HG03342 (cell line): ENCODE results near the gene KIAA0232.
"Not testable (repeated sequence)": the region's sequence is repeated elsewhere in the genome, so short reads cannot be mapped to it uniquely, and the experiment has no call there.

Experiments
- ATAC-seq: cut with Tn5 transposase; IDR thresholded peaks from one replicate; pipeline ENCODE4 v1.9.1; 2021; ENCODE audit warnings: mild to moderate bottlenecking, moderate library complexity; ENCODE audit not compliant: unreplicated experiment

The KIAA0232 gene

DNA sequence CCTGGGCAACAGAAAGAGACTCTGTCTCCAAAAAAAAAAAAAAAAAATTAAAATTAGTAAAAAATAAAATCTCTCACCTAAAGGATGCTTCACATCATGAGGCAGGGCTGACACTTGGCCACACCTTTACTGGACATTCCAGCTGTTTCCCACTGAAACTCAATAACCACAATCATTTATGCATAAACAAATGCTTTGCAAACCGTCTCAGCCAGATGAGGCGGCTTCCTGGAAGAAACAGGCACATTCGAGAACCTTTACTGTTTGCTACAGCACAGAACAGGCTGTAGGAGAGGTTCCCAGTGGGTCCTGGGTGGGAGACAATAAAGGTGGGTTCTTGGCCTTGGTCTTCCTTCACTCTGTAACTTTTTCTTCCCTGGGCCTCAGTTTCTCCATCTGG is 116.2 kb downstream of the KIAA0232 start:
- ATAC-seq: no peak

DNA sequence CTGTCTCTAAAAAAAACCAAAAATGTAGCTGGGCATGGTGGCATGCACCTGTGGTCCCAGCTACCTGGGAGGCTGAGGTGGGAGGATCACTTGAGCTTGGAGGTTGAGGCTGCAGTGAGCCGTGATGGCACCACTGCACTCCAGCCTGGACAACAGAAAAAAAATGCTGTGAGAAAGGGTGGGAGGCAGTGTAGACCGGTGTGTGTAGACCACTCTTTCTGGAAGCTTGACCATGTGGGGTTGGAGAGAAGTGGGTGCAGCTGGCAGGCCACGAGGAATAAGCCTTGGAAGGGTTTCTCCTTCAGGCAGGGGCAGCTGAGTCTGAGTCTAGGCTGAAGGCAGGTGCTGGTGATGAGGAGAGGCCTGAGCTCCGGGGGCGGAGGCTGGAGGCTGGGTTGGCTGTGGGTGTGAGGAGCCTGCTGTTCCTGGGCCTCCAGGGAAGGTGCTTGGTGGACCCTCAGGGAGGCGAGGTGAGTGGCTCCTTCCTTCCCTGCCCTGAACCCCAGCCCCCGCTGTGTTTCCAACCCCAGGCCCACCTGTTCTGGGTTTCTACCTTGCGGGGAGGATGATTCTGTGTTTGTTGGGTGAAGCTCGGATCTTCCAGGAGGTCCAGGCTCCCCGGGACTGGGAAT is 117.8 kb downstream of the KIAA0232 start:
- ATAC-seq: no peak

DNA sequence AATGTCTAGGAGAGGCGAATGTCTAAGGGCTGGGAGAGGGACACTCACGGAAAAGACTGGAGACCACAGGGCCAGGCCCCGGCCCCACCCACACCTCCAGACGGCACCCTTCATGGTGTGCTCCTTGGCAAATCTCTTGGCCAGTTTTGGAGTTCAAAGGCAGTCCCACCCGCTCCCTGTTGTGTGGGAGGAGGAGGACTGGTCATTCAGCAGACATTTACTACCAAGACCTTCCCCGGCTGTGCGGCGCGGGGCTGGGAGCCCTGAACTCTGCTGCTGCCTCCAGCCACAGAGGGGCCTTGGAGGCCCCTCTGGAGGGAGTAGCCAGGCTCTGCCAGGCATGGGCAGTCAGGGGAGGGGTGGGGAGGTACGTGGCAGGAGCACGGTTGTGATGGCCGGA is 118.4 kb downstream of the KIAA0232 start:
- no peak for ATAC-seq

DNA sequence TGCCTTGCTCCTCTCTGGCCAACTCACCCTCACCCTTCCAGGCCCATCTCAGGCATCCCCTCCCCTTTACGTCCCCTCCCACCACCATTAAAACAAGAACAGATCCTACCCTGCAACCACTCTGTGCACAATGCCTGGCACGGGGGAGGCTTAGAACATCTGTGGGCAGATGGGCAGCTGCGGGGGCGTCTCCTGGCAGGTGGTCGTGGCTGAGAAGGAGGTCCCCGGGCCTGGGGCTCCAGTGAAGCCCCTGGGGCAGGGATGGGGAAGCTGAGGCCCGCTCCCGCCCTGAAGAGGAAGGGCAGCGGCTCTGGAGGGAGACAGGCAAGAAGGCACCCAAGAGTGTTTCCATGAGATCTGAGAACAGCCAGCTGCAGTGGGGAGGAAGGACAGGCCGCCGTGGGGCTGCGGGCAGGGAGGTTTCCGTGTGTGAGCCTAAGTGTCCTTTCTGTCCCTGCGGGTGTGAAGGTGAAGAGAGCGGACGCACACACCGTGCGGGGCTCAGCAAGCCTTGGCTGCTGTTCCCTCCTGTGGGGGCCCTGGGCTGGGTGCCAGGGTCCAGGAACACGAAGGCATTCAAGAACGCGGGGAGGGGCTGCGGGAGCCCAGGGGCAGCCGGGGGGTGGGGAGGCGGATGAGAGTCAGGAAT is 119.3 kb downstream of the KIAA0232 start:
- ATAC-seq: no peak

DNA sequence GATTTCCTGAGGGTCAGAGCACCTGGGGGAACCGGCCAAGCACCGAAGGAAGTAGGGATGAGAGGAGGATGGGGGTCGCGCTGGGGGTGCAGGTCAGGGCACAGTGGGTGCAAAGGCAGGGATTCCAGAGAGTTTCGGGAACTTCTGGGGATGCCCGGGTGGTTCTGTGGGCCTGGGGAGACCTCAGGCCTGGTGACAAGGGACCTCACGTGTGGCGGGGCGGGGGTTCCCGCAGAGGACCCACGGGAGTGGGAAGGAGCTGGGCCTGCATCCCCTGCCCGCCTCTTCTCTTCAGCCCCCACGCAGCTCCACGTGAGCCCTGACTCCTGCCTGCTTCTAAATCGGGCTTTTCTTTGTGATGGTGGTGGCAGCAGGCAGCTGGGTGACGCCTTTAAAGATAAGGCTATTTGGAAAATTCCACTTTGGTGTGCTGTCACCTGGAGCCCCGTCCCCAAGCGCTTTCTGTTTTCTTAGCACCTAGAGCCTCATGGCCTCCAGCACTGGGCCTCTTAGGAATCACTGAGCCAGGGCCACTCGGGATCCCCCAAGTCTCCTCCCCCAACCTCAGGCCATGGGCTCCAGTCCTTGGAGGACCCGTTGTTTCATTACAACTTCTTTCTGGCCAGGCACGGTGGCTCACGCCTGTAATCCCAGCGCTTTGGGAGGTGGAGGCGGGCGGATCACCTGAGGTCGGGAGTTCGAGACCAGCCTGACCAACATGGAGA is 120.0 kb downstream of the KIAA0232 start:
- ATAC-seq: no peak

DNA sequence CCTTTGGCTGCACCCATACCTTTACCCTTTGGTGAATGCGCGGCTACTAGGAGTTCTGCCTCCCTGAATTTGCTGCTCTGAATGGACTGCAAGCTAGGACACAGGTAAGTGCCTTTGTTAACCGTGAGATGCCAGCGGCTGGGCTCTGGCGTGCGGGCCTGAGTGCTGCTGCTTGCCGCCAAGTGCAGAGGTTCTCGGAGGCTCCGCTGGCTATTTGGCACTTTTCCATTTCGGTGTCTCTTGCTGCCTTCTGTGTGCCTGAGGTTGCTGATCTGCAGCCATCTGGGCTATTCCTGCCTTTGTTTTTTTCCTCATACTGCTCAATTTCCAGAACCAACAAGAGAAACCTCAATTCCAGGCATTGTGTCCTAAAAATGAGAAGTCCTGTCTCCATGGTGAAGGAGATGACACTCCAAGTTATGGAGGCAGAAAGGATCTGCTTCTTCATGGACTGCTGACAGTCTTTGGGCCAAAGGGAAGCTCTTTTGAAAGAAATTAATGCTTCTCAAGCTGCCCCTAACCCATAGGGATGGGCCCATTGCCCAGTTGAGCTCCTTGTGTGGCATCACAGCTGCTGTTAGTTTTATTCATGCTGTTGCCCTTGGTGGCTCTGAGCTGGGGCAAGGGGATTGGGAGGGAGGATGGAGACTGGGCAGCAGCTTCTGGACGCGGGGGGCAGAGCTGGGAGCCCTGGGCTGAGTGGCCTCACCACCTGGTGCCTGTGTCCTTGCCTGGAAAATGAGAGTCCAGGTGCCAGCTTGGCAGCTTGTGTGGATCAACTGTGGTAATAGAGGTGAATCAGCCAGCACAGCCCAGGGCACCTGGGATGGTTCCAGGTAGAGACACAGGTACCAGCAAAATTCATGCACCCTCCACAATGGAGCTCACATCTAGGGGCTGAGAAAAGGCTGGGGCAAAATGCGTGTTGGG is 123.3 kb downstream of the KIAA0232 start:
- ATAC-seq: no peak

DNA sequence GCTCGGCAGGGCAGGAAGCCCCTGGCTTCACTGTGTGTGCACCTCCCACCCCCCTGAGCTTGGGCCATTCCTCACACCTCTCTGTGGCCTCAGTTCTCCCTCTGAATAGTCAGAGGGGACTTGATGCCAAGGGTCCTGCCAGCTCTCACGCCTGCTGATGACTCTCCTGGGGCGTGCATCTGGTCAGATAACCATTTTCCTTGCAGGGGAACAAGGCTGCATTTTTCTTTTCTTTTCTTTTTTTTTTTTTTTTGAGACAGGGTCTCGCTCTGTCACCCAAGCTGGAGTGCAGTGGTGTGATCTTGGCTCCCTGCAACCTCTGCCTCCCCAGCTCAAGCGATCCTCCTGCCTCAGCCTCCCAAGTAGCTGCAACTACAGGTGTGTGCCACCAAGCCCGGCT is 124.0 kb downstream of the KIAA0232 start:
- not testable (repeated sequence) for ATAC-seq

DNA sequence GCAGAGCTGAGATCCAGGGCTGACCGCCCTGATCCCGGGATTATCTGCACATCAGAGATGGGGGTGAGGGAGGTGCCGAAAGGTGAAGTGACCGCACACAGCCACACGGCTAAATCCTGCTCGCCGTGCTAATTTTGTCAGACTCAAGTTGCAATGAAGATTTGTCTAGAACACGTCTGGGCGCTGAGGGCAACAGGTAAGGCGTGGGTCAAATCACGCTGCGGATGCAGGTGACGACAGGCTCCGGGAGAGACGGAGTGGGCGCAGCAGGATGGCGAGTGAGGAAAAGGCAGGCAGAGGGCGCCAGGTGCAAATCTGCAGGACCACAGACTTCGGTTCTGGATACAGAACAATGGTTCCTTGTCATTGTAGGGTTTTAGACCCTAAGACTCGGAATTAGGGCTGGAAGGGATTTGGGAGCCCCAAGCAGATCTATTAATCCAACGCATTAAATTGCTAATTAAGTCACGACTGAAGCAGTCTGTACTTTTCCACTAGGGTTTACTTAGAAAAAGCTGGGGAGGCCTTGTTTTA is 125.2 kb downstream of the KIAA0232 start:
- no peak for ATAC-seq

DNA sequence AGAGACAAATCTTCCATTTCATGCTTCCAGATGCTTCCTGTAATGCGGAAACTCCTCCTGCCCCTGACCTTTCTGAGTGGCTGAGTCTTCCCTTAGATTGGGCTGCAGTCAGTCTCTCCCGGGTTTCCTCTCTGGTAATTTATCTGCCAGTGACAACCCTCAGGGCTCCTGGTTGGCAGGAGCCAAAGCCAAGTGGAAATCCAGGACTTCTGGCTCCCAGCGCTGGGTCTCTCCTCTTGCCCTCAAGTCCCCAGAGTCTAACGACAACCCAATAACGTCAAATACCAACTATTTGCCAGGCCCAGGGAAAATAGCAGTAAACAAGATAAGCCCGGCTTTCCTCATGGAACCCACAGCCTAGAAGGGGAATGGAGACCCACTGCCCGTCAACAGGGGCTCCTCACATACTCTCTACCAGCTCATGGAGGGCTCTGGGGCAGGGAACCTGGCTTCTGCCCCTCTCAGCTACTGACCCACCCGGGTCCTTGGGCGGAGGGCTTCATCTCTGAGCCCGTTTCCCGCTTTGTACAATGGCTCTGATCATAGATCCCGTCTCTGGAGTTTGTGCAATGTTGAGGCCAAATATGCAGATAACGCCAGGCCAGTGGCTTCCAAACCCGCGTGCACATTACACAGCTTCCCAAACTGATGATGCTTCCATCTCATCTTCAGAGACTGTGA is 126.0 kb downstream of the KIAA0232 start:
- ATAC-seq: no peak

DNA sequence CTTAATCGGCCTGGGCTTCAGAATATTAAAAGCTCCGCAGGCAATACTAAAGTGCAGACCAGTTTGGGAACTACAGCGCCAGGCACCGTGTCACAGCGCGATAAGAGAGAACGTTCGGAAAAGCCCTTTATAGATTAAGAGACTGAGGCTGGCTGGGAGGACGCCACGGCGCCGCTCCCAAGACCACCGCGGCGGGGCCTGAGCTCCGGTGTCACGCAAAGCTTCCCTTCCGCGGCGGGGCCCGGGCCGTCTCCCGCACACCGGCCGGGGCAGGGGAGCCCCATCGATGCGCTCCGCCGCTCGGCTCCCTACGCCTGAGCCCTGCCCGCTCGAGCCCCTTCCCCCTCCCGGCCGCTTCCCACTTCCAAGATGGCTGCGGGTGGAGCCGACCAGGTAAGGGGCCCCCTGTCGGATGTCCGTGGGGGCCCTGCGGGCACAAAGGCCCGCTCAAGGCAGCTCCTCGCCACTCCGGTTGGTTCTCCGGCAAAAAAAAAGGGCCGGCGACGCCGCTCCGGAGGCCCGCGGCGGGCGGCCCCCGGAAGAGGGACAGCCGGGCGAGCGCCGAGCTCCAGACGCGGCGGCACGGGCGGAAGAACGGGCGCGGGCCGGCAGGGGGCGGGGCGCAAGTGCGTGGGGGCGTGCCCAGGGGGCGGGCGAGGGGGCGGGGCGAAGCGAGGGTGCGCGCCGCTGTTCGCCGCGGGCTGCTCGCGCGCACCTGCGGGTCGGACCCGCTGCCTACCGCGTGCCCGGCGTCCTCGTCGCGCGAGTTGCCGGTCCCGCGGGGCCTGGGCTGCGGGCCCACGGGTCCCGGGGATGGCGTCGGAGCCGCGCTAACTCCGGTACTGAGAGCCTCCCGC is 126.8 kb downstream of the KIAA0232 start, which contains the start of gene TBC1D14:
Gene TBC1D14 (plus strand): TSS at position 714 of the 857 bp plus-strand sequence. CDS start 13,564 bp downstream, outside the sequence.
- peak; percentile 86 for ATAC-seq

DNA sequence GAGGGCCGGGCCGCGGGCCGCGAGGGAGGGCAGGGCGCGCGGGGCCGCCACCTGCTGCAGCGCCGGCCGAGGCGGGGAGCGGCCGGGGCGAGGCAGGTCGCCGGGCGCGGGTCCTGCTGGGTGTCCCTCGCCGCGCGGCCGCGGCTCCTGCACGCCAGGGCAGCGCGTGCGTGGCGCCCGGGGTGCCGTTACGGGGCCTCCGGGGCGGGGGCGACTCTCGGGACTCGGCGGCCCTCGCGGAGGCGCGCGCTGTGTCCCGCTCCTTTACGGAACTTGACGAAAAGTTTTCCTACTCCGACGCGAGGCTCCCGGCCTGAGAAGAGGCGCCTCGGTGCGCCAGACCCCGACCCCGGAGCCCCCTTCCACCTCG is 127.4 kb downstream of the KIAA0232 start:
- ATAC-seq: peak; percentile 39

DNA sequence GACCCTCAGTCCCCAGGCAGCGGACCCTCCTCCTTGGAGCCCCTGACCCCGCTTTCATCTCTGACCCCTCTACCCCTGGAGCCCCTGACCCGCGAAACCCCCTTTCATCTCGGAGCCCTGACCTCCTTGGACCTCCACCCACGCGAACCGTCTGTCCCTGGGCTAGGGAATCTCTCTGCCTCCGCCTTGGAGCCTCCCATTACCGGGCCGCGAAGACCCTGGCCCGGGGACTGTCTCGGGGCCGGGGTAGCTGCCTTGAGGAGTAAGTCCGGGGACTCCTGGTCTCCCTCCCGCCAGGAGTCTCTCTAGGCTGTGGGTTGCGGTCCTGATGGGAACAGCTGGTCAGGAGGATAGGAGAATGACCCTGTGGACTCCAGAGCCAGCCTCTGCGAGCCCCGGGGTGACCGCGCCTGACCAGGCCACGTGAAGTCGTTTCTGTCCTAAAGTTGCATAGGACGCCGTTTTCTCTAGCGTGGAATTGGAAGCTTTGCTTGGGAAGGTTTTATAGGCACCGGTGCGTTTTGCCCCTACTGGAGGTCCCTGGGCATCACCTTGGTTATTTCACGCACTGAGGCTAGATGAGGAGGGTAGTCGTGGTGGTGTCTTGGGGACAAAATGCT is 127.9 kb downstream of the KIAA0232 start:
- no peak for ATAC-seq

DNA sequence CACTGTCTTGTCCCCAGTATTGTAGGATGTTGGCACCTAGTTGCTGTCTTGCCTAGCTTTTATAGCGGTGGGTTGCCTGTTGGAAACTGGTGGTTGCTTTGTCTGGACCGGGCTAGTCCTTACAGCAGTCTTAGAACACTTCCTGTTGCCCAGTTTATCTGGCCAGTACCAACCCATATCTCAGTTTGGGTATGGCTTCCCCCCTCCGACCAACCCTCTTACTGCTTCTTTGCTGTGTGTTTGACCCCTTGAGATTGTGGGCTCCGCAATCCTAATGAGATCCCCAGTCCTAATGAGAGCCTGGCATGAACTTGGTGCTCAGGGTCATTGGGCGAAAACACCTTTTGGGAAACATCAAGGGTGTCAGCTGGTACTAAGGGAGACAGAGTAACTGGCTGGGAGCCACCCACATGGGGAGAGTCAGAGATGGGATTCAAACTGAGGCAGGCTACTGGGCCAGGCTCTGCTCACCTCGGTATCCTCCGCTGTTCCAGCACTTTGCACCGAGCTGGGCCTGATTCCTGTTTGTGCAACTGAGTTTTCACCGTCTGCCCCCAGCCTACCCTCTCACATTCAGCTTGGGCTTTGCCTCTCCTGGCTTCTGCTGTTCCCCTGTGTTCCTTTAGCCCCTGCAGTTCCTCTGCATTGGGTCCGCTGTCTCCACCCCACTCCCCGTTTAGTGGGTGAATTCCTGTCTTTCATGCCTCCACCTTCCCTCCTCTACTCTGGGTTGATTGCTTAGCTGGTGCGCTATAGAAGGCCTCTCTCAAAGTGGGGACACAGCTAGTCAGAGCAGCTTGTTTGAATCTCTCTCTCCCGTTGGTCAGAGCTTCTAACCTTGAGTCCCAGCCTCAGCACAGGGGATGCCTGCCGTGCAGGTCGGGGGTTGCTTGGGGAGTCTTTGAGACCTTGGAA is 128.7 kb downstream of the KIAA0232 start:
- no peak for ATAC-seq

DNA sequence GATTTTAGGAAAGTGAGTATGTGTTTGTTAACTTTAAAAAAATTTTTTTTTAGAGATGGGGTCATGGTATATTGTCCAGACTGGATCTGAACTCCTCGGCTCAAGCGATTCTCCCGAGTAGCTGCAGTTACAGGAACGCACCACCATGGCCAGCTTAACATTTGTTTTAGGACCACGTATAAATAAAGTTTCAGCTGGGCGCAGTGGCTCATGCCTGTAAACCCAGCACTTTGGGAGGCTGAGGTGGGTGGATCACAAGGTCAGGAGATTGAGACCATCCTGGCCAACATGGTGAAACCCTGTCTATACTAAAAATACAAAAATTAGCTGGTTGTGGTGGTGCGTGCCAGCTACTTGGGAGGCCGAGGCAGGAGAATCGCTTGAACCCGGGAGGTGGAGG is 129.4 kb downstream of the KIAA0232 start:
- ATAC-seq: not testable (repeated sequence)

DNA sequence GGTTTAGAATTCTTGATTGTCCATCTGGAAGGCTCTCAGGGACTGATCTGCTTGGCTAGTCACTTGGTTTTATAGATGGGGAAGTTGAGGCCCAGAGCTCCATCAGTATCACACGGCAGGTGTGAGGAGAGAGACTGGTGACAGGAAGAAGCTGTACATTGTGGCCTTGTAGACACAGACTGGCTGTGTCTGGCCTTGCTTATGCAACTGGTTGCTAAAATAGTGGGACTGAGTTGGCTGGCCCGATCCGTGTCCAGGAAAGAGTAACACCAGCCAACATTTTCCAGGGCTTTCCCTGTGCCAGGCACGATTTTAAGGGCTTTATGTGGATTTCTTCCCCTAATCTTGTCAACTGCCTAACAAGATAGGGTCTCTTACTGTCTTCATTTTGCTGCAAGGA is 129.9 kb downstream of the KIAA0232 start:
- ATAC-seq: no peak

DNA sequence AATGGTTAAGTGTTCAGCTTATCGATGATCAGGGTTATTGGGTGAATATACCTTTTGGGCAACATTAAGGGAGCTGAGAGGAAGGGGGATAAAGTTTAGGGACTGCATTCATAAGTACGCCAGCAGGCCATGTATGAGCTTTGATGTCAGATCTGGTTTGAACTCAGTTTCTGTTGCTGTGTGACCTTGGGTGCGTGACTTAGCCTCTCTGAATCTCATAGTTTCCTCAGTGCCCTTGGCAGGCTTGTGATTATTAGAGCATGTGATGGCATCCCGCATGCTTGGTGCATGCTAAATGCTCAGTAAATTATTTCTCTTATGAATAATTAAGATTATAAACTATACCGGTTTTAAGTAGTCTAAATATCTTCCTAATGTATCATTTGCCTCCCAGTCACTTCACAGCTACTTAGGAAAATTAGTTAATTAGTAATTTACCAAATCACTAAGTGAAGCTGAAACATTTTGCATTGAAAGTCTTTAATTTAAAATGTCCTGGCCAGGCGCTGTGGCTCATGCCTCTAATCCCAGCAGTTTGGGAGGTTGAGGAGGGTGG is 130.9 kb downstream of the KIAA0232 start:
- no peak for ATAC-seq

DNA sequence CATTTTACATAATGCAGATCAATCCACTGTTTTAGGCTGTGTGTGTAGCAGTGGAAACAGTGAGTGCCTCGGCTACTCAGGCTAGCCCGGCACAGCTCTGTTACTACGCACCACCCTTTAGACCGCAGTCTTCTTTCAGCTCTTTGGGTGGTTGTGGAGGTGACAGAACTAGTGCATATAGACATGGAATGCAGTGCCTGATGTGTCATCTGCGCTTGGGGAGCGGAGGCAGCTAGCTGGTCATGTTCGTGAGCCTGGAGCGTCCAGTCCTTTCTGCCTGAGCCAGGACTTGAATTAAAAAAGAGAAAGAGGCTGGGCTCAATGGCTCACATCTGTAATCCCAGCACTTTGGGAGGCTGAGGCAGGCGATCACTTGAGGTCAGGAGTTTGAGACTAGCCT is 131.9 kb downstream of the KIAA0232 start:
- no peak for ATAC-seq
